AG04450 (cell line): ENCODE data around the gene PXDN. TPM values are rescaled to one million over a fixed set of nuclear protein-coding genes. Genes with fewer than 3 reads are reported as not detected.
"Not testable (repeated sequence)": the region's sequence is repeated elsewhere in the genome, so short reads cannot be mapped to it uniquely, and the experiment has no call there.

Experiments used
- CTCF ChIA-PET: fragments of 300-600, 350-600 bp; formaldehyde crosslinking; extraction: SDS; loops from one replicate; lab custom pipeline; 2022; ENCODE audit warnings: antibody characterized with exemption, inconsistent platforms; lab: Charles Lee
- POLR2A ChIA-PET: fragments of 350-600 bp; formaldehyde crosslinking; extraction: SDS; loops from one replicate; lab custom pipeline; 2021; ENCODE audit warnings: antibody characterized with exemption, inconsistent platforms; lab: Yijun Ruan, JAX
- DNase-seq: peaks from one replicate; pipeline ENCODE4 v3.0.0-alpha.2; 2011; ENCODE audit warnings: low read depth, low spot score
- H3K27ac ChIP-seq: one replicate; pipeline ENCODE4 v1.5.1; 2012; ENCODE audit warnings: low read depth, low read length, control low read depth
- H3K27me3 ChIP-seq: one replicate; pipeline ENCODE4 v1.6.0; 2012; ENCODE audit warnings: low read length; ENCODE audit not compliant: control insufficient read depth, insufficient read depth
- H3K4me3 ChIP-seq: 2 replicates; pipeline ENCODE4 v1.5.1; 2011; ENCODE audit warnings: mild to moderate bottlenecking, low read depth, low read length, control low read depth
- H3K9me3 ChIP-seq: 2 replicates; pipeline ENCODE4 v1.5.1; 2012; ENCODE audit warnings: low read length; ENCODE audit not compliant: control insufficient read depth, insufficient read depth
- polyA plus RNA-seq: library from polyadenylated mRNA; depleted of rRNA; stranded (reverse); fragments of >200 nt; gene quantifications from 2 replicates; pipeline ENCODE4 v1.2.3, GENCODE V29; 2011
- TF ChIP-seq, protein P1 (sequence below): IDR thresholded peaks from 2 replicates; pipeline ENCODE4 v1.5.1; 2011; ENCODE audit warnings: low read depth, low read length, control low read depth, inconsistent platforms

Gene PXDN
- polyA plus RNA-seq, 1 experiment: 271 TPM

GRCh38 chr2:1626271-1626681 is 118.0 kb downstream of the PXDN start:
- H3K4me3 ChIP-seq: no peak overlapping the region
- ChIA-PET POLR2A (no interaction called here), CTCF (interaction anchor here (1.0 to 1.7 kb wide), 2 partner anchors 75 to 191 kb away, joined by 6 to 9 read pairs; no protein-coding TSS in a partner anchor)
- H3K27me3 ChIP-seq: no peaks in the 10 kb centered on the region
- DNase-seq: no peak
- H3K27ac ChIP-seq: no peak overlapping the region
- TF ChIP-seq, protein P1, sequence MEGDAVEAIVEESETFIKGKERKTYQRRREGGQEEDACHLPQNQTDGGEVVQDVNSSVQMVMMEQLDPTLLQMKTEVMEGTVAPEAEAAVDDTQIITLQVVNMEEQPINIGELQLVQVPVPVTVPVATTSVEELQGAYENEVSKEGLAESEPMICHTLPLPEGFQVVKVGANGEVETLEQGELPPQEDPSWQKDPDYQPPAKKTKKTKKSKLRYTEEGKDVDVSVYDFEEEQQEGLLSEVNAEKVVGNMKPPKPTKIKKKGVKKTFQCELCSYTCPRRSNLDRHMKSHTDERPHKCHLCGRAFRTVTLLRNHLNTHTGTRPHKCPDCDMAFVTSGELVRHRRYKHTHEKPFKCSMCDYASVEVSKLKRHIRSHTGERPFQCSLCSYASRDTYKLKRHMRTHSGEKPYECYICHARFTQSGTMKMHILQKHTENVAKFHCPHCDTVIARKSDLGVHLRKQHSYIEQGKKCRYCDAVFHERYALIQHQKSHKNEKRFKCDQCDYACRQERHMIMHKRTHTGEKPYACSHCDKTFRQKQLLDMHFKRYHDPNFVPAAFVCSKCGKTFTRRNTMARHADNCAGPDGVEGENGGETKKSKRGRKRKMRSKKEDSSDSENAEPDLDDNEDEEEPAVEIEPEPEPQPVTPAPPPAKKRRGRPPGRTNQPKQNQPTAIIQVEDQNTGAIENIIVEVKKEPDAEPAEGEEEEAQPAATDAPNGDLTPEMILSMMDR: no peak
- H3K9me3 ChIP-seq: peaks cover 9% of the 10 kb centered on the region

DNA sequence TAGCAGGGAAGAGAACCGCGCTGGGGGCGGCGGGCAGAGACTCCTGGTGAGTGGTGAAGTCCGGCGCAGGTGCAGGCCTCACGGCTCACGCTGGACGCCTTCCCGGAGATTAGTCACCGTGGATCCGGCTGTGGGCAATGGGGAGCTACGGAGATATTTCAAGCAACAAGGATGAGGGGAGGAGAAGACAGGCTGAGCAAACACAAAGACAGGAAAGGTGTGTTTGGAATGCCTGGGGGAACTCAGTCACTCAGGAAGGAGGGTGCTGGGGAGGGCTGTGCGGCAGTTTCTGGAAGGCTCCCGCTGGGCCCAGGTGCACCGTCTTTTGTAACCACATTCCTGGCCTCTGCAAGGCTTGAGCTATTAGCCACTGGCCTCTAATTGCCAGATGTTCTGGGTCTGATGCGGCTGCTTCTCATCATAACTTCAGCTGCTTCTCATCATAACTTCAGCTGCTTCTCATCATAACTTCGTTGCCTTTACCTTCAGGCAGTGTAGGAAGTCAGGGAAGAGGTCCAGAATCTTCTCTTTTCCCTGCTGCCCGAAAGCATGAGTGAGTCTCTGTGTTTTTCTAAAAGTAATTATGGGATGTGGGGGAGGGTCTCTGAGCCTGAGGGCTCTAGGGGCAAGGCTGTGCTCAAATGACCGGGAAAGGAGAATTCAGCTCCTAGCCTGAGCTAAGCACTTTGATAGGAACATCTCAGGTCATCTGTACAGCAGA is 118.9 kb downstream of the PXDN start:
- no peak overlapping the region for H3K4me3 ChIP-seq
- no peaks in the 10 kb centered on the region for H3K27me3 ChIP-seq
- peaks cover 13% of the 10 kb centered on the region for H3K9me3 ChIP-seq
- H3K27ac ChIP-seq: peak overlapping the region; percentile 57
- peak; percentile 37 for DNase-seq
- TF ChIP-seq, protein P1: no peak
- ChIA-PET CTCF (interaction anchor here (1.0 to 1.7 kb wide), 2 partner anchors 75 to 192 kb away, joined by 6 to 9 read pairs; no protein-coding TSS in a partner anchor), POLR2A (no interaction called here)

- ChIA-PET CTCF (interaction anchor here (0.7 kb wide), 1 partner anchor 73 kb away, joined by 3 read pairs; no protein-coding TSS in a partner anchor), POLR2A (interaction anchor here (0.6 to 0.7 kb wide), 2 partner anchors 29 to 34 kb away, joined by 4 to 6 read pairs; no protein-coding TSS in a partner anchor)
- TF ChIP-seq, protein P1: no peak
- Histone ChIP-seq H3K27me3 (no peaks in the 10 kb centered on the region), H3K9me3 (peaks cover 13% of the 10 kb centered on the region), H3K27ac (no peak overlapping the region), H3K4me3 (no peak overlapping the region)
- DNase-seq: no peak
Measured at GRCh38 chr2:1623906-1624445, 120.3 kb downstream of the PXDN start.

GRCh38 chr2:1622521-1623200 is 121.7 kb downstream of the PXDN start:
- TF ChIP-seq, protein P1: no peak
- Histone ChIP-seq H3K4me3 (no peak overlapping the region), H3K27me3 (no peaks in the 10 kb centered on the region), H3K27ac (no peak overlapping the region), H3K9me3 (peaks cover 13% of the 10 kb centered on the region)
- DNase-seq: no peak
- CTCF ChIA-PET: no interaction called here
- POLR2A ChIA-PET: no interaction called here

DNA sequence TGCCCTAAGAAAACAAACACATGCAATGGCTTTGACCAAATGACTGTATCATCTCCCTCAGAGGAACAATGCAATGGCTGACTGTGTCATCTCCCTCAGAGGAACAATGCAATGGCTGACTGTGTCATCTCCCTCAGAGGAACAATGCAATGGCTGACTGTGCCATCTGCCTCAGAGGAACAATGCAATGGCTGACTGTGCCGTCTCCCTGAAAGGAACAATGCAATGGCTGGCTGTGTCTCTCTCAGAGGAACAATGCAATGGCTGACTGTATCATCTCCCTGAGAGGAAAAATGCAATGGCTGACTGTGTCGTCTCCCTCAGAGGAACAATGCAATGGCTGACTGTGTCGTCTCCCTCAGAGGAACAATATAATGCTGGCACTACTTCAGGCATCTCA is 122.3 kb downstream of the PXDN start:
- peaks cover 13% of the 10 kb centered on the region for H3K9me3 ChIP-seq
- H3K27ac ChIP-seq, POLR2A ChIA-PET, CTCF ChIA-PET, H3K4me3 ChIP-seq, H3K27me3 ChIP-seq, DNase-seq: not testable (repeated sequence)
